GM12801 (cell line): ENCODE results near the gene AKR1D1.

Experiments used
- TF ChIP-seq, protein P1 (sequence below): IDR thresholded peaks from one replicate; pipeline ENCODE4 v1.5.1; 2011; ENCODE audit warnings: control low read depth; ENCODE audit not compliant: insufficient read length; ENCODE audit errors: extremely low read depth

AKR1D1 gene

DNA sequence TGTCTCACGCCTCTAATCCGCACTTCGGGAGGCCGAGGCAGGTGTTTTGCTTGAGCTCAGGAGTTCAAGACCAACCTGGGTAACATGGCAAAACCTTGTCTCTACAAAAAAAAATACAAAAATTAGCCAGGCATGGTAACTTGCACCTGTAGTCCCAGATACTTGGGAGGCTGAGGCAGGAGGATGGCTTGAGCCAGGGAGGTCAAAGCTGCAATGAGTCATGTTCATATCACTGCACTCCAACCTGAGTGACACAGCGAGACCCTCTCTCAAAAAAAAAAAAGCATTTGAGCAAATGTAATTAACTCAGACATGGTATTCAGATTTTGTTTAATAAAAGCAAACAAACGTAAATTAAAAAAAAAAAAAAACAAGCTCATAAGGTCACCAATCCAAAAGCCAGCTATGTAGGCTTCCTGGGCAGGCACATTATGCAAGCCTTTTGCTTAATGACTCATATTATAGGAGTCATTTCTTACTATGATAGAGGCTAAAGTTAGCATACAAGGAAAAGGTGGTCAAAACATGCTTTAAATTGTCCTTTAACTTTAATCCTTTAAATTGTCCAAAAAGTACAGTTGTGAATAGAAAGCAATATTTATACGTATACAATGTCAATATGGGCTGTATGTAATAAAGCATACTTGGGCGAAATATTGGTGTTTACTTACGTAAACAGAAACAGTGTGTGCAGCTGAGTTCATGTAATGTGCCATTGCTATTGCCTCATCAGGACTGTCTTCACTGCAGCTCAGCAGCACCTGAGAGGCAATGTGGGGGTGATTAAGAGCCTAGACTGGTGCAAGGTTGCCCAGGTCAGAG lies 13.0 kb downstream of the AKR1D1 start:
- TF ChIP-seq, protein P1, sequence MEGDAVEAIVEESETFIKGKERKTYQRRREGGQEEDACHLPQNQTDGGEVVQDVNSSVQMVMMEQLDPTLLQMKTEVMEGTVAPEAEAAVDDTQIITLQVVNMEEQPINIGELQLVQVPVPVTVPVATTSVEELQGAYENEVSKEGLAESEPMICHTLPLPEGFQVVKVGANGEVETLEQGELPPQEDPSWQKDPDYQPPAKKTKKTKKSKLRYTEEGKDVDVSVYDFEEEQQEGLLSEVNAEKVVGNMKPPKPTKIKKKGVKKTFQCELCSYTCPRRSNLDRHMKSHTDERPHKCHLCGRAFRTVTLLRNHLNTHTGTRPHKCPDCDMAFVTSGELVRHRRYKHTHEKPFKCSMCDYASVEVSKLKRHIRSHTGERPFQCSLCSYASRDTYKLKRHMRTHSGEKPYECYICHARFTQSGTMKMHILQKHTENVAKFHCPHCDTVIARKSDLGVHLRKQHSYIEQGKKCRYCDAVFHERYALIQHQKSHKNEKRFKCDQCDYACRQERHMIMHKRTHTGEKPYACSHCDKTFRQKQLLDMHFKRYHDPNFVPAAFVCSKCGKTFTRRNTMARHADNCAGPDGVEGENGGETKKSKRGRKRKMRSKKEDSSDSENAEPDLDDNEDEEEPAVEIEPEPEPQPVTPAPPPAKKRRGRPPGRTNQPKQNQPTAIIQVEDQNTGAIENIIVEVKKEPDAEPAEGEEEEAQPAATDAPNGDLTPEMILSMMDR: no peak

DNA sequence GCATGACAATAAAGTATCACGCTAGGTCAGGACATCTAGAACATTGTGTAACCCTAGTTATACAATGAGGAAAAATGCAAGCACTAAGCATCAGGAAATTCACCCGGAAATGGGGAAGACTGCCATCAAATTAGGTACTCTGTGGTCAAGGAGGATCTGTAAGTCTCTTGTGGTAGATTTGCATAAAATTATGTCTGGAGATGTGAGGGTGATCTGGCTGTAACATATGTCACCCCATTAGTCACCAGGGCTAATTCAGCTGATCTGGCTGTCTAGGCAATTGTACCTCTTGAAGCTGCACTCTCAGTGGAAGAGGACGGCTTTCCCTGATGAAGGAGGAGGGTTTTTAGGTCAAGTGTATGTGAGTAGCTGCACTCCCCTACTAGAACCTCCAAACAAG lies 14.8 kb downstream of the AKR1D1 start:
- TF ChIP-seq, protein P1: no peak

DNA sequence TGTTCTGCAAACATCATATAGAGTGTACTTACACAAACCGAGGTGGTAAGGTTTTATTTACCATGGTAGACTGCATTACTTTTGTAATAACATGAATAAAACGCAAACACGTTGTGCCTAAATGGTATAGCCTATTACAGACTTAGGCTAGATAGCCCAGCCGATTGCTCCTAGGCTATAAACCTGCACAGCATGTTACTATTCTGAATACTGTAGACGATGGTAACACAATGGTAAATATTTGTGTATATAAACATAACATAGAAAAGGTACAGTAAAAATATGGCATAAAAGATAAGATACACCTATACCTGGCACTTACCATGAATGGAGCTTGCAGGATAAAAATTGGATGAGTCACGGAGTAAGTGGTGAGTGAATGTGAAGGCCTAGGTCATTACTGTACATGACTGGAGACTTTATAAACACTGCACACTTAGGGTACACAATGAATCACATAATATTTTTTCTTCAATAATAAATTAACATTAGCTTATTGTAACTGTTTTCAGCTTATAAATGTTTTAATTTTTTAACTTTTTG lies 16.3 kb downstream of the AKR1D1 start:
- TF ChIP-seq, protein P1: no peak

DNA sequence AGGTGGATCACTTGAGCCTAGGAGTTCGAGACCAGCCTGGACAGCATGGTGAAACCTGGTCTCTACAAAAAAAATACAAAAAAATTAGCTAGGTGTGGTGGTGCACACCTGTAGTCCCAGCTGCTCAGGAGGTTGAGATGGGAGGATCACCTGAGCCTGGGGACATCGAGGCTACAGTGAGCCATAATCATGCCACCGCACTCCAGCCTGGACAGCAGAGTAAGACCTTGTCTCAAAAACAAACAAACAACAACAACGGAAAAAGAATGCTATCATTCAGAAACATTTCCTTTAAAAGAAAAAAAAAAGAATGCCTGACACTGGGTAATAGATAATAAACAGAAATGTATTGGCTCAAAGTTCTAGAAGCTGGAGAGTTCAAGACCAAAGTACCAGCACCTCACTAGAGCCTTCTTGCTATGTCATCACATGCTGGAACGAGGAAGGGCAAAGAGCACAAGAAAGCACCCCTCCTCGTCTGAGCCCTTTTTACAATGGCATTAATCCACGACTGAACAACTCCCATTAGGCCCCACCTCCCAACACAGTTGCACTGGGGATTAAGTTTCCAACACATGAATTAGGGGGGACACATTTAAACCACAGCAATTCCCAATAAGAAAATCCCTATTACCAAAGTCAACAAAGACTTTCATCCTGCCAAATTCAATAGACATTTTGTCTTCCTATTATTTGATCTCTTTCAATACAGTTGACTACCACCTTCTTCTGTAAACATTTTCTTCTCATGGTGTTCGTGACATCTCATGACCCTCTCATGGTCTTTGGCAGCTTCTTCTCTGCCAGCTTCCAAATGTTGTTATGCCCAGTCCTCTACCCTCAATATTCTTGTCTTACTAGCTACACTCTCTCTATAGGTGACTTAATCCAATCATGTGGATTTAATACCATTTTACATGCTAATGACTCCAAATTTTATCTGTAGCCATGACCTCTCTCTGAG lies 20.0 kb downstream of the AKR1D1 start:
- TF ChIP-seq, protein P1: no peak

DNA sequence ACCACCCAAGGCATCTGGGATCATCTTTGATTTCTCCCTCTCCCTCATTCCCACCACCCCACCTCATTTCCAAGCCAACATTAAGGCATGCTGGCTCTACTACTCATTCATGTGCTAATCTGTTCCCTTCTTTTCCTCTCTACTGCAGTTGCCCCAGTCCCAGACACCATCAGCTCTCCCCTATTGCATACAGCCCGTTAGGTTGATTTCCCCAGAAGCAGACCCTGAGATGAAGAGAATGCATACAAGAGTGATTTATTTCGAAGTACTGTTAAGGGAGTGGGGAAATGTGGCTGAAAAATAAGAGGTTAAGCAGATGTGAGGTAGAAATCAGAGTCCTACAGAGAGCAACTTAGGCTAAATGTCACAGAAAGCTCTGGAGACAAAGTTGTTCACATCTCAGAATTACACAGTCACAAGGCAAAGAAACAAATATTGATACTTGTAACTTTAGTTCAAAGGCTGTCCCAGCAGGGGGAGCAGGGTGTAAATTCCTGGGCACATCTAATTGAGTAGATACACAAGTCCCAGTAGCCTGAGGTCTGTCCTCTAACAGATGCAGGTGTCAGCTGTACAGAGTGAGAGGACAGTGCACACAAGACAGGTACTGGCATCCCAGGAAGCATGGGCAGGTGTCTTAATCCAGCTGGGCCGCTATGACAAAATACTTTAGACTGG lies 20.9 kb downstream of the AKR1D1 start:
- TF ChIP-seq, protein P1: no peak

DNA sequence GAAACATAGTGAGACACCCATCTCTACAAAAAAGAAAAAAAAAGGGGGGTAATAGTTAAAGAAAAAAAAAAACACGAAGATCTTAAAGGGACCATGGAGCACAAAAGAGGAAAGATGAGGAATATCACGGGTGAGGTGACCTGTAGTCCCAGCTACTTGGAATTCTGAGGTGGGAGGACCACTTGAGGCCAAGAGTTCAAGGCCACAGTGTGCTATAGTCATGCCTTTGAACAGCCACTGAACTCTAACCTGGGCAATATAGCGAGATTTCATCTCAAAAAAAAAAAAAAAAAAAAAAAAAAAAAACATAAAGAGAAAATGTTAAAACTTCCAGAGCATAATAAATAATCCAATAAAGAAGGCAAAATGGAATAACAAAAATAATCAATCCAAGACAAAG lies 23.6 kb downstream of the AKR1D1 start:
- TF ChIP-seq, protein P1: no peak
